ENCODE measurements around the gene EPB41L5.

DNA sequence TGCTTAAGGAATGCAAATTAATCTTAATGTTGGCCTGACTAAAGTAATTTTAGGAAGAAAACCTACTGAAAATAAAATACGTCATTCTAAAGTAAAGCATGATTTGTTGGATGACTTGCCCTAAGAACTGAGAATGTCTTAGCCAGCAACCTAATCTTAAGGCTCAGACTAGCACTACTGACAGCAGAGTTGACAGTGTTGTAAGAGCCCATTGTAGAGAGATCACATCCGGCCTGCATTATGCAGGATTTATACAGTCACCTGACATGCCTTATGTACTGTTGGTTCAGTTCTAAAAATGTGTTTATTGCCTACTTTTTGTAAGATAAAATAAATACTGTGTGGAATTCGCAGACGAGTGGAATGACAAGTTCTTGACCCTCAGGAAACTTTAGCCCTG lies 128.0 kb downstream of the EPB41L5 start:
- TF ChIP-seq, protein P1, sequence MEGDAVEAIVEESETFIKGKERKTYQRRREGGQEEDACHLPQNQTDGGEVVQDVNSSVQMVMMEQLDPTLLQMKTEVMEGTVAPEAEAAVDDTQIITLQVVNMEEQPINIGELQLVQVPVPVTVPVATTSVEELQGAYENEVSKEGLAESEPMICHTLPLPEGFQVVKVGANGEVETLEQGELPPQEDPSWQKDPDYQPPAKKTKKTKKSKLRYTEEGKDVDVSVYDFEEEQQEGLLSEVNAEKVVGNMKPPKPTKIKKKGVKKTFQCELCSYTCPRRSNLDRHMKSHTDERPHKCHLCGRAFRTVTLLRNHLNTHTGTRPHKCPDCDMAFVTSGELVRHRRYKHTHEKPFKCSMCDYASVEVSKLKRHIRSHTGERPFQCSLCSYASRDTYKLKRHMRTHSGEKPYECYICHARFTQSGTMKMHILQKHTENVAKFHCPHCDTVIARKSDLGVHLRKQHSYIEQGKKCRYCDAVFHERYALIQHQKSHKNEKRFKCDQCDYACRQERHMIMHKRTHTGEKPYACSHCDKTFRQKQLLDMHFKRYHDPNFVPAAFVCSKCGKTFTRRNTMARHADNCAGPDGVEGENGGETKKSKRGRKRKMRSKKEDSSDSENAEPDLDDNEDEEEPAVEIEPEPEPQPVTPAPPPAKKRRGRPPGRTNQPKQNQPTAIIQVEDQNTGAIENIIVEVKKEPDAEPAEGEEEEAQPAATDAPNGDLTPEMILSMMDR (IDR thresholded peaks at IDR 0.05), result no peak
- TF ChIP-seq EP300 (IDR thresholded peaks at IDR 0.05), result no peak

Measured in ovary (tissue), 3 donors.